ENCODE results near the gene ANO1. TPM values are rescaled to one million over a fixed set of nuclear protein-coding genes. Genes with fewer than 3 reads are reported as not detected.

Gene ANO1
- polyA plus RNA-seq, 1 donor, result 18.2 TPM

- DNase-seq, result no peak
Measured at GRCh38 chr11:70072861-70073755, 5.0 kb upstream of the ANO1 start.

- no peak for DNase-seq
Measured at GRCh38 chr11:70073871-70074371, 4.2 kb upstream of the ANO1 start.

- DNase-seq, result no peak
Measured at GRCh38 chr11:70074746-70075145, 3.4 kb upstream of the ANO1 start.

GRCh38 chr11:70075836-70076235, 2.3 kb upstream of the ANO1 start:
- DNase-seq, result no peak

- no peak for DNase-seq
Measured at GRCh38 chr11:70076461-70076931, 1.6 kb upstream of the ANO1 start.

- DNase-seq, result no peak
Measured at GRCh38 chr11:70077411-70078094, 564 bp upstream of the ANO1 start.

GRCh38 chr11:70078781-70079616, 882 bp downstream of the ANO1 start:
- DNase-seq, result no peak

GRCh38 chr11:70079691-70080090, 1.6 kb downstream of the ANO1 start:
- DNase-seq, result no peak

GRCh38 chr11:70080763-70081162, 2.6 kb downstream of the ANO1 start:
- no peak for DNase-seq

GRCh38 chr11:70082829-70083228, 4.7 kb downstream of the ANO1 start:
- DNase-seq, result no peak

GRCh38 chr11:70084046-70084984, 6.2 kb downstream of the ANO1 start:
- no peak for DNase-seq

GRCh38 chr11:70085815-70086769, 8.0 kb downstream of the ANO1 start:
- no peak for DNase-seq

GRCh38 chr11:70087446-70088167, 9.5 kb downstream of the ANO1 start:
- DNase-seq, result no peak

GRCh38 chr11:70088735-70089250, 10.7 kb downstream of the ANO1 start:
- no peak for DNase-seq

- DNase-seq, result no peak
Measured at GRCh38 chr11:70089631-70090030, 11.5 kb downstream of the ANO1 start.

- DNase-seq, result no peak
Measured at GRCh38 chr11:70090961-70091381, 12.9 kb downstream of the ANO1 start.

- no peak for DNase-seq
Measured at GRCh38 chr11:70091638-70092037, 13.5 kb downstream of the ANO1 start.

GRCh38 chr11:70092959-70093715, 15.0 kb downstream of the ANO1 start:
- peak; percentile 85 for DNase-seq
